HG03039 (cell line): ENCODE measurements around the gene ANKRD39.
A peak's percentile ranks its signal among the peaks of the same experiment; 100 is the strongest.

ENCODE experiments used
- ATAC-seq: cut with Tn5 transposase; IDR thresholded peaks from one replicate; pipeline ENCODE4 v1.9.1; 2021; ENCODE audit warnings: mild to moderate bottlenecking, moderate library complexity; ENCODE audit not compliant: unreplicated experiment

ANKRD39 gene

GRCh38 chr2:96831679-96832078, 26.1 kb downstream of the ANKRD39 start:
- ATAC-seq = no peak

GRCh38 chr2:96830044-96830562, 27.7 kb downstream of the ANKRD39 start:
- ATAC-seq = no peak

GRCh38 chr2:96828874-96829273, 28.9 kb downstream of the ANKRD39 start:
- no peak for ATAC-seq

GRCh38 chr2:96828436-96828835, 29.4 kb downstream of the ANKRD39 start:
- no peak for ATAC-seq

GRCh38 chr2:96826546-96827278, 31.1 kb downstream of the ANKRD39 start:
- ATAC-seq = no peak

GRCh38 chr2:96825057-96825456, 32.8 kb downstream of the ANKRD39 start:
- ATAC-seq = no peak

- no peak for ATAC-seq
Measured at GRCh38 chr2:96824079-96824870, 33.5 kb downstream of the ANKRD39 start.

- ATAC-seq = no peak
Measured at GRCh38 chr2:96823198-96823597, 34.6 kb downstream of the ANKRD39 start.

- no peak for ATAC-seq
Measured at GRCh38 chr2:96822786-96823185, 35.0 kb downstream of the ANKRD39 start.

- ATAC-seq = no peak
Measured at GRCh38 chr2:96821113-96821675, 36.6 kb downstream of the ANKRD39 start.

- ATAC-seq = no peak
Measured at GRCh38 chr2:96819876-96820511, 37.8 kb downstream of the ANKRD39 start.

GRCh38 chr2:96819128-96819875, 38.5 kb downstream of the ANKRD39 start:
- ATAC-seq = no peak

GRCh38 chr2:96817882-96818281, 39.9 kb downstream of the ANKRD39 start:
- no peak for ATAC-seq

GRCh38 chr2:96816836-96817702, 40.7 kb downstream of the ANKRD39 start:
- ATAC-seq = no peak

- peak; percentile 88 for ATAC-seq
Measured at GRCh38 chr2:96816127-96816835, 41.5 kb downstream of the ANKRD39 start, which contains the start of gene CNNM3. Gene CNNM3 (plus strand): TSS chr2:96816268. CDS start chr2:96816278, 10 bp downstream.

GRCh38 chr2:96815326-96816126, 42.3 kb downstream of the ANKRD39 start:
- no peak for ATAC-seq

GRCh38 chr2:96813656-96814055, 44.2 kb downstream of the ANKRD39 start:
- no peak for ATAC-seq

GRCh38 chr2:96811917-96812316, 45.9 kb downstream of the ANKRD39 start:
- no peak for ATAC-seq
